Testis (tissue), 2 donors: Measurements from ENCODE around the gene TTC28.

Experiments used
- POLR2A ChIP-seq: fragments of 450-650 bp; IDR thresholded peaks from one replicate; pipeline ENCODE4 v1.6.1; 2017; ENCODE audit warnings: antibody characterized with exemption, mild to moderate bottlenecking, moderate library complexity
- TF ChIP-seq, protein P1 (sequence below), 3 experiments: fragments of 450-650 bp in 2 of 3; fragments of 200-600 bp in 1 of 3; sonication (generic) in 1 of 3; IDR thresholded peaks; one replicate each; pipeline ENCODE4 v1.5.1; 2016 to 2019; ENCODE audit warnings: antibody characterized with exemption in 3 of 3, mild to moderate bottlenecking in 2 of 3, moderate library complexity in 1 of 3

DNA sequence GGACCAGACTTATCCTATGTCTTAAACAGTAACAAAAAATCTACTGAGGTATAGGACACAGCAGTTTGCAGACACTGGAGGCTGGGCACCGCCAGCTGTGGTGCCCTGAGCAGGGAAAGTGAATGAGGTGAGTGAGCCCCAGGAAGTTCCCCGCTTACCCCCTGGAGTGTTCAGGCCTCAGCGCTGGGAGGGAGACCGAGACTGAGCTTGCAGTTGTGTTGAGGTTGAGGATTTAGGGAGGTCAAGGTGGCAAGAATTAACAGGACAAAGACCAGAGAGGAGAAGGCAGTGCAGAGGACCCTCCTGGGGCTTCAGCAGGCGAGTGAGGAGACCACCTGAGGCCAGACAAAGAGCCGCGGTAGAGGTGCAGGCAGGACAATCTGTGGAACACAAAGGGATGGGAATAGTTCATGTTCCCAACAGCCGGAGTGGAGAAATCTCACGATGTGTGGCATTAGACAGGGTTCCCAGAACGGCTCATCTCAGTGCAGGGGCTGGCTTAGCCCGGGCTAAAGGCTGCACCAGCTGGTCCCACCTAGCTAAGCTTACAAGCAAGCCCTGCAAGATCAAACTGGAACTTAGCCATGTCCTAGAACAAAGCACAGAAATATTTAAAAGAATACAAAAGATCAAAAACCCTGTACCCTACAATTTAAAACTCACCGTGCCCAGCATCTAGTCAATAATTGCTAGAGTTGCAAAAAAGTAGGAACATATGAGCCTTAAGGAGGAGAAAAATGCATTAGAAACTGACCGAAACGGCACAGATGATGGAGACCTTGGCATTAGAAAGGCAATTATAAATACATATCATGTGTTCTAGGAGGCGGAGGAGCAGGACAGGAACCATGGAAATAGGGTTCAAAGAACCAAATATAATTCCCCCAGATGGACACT, 713.2 kb downstream of the TTC28 start:
- TF ChIP-seq POLR2A: no peak
- TF ChIP-seq, protein P1, sequence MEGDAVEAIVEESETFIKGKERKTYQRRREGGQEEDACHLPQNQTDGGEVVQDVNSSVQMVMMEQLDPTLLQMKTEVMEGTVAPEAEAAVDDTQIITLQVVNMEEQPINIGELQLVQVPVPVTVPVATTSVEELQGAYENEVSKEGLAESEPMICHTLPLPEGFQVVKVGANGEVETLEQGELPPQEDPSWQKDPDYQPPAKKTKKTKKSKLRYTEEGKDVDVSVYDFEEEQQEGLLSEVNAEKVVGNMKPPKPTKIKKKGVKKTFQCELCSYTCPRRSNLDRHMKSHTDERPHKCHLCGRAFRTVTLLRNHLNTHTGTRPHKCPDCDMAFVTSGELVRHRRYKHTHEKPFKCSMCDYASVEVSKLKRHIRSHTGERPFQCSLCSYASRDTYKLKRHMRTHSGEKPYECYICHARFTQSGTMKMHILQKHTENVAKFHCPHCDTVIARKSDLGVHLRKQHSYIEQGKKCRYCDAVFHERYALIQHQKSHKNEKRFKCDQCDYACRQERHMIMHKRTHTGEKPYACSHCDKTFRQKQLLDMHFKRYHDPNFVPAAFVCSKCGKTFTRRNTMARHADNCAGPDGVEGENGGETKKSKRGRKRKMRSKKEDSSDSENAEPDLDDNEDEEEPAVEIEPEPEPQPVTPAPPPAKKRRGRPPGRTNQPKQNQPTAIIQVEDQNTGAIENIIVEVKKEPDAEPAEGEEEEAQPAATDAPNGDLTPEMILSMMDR (IDR thresholded peaks at IDR 0.05): no peak
